ENCODE data around the gene SH3BP5. TPM values are rescaled to one million over a fixed set of nuclear protein-coding genes. Genes with fewer than 3 reads are reported as not detected.

Gene SH3BP5
- total RNA-seq, 2 donors from 2014 or later, result 13.7 to 21.8 TPM

- ATAC-seq (no peak), DNase-seq (no peak)
- WGBS, 2 donors, result 87 to 89% methylated on average over 9 of the region's 9 CpGs
- no peak for TF ChIP-seq CTCF (IDR thresholded peaks at IDR 0.05)
- no peak for TF ChIP-seq POLR2A (IDR thresholded peaks at IDR 0.05)
- Histone ChIP-seq H3K27me3 (no peaks in the 10 kb centered on the region), H3K4me3 (no peak overlapping the region), H3K9me3 (no peaks in the 10 kb centered on the region), H3K4me1 (no peaks in the 10 kb centered on the region), H3K27ac (no peak overlapping the region), H3K36me3 (replicated peaks in 1 of 2; ENCODE audit: insufficient read depth in 1 of 2, low read depth in 2 of 2) (no peaks in the 10 kb centered on the region)
- intact Hi-C loops (cut with DNase I), result no loop called here
Measured at GRCh38 chr3:15281817-15282216, 50.6 kb downstream of the SH3BP5 start.

- Histone ChIP-seq H3K4me1 (no peaks in the 10 kb centered on the region), H3K36me3 (replicated peaks in 1 of 2; ENCODE audit: insufficient read depth in 1 of 2, low read depth in 2 of 2) (no peaks in the 10 kb centered on the region), H3K27me3 (no peaks in the 10 kb centered on the region), H3K4me3 (no peak overlapping the region), H3K27ac (no peak overlapping the region), H3K9me3 (no peaks in the 10 kb centered on the region)
- ATAC-seq, result no peak
- TF ChIP-seq CTCF (IDR thresholded peaks at IDR 0.05) (no peak), POLR2A (IDR thresholded peaks at IDR 0.05) (no peak)
- DNase-seq, result no peak
- WGBS, 2 donors, result 68 to 76% methylated on average over 10 of the region's 10 CpGs
- intact Hi-C loops (cut with DNase I), result no loop called here
Measured at GRCh38 chr3:15280853-15281532, 51.4 kb downstream of the SH3BP5 start.

GRCh38 chr3:15279671-15280402 lies 52.5 kb downstream of the SH3BP5 start:
- Histone ChIP-seq H3K36me3 (replicated peaks in 1 of 2; ENCODE audit: insufficient read depth in 1 of 2, low read depth in 2 of 2) (no peaks in the 10 kb centered on the region), H3K27ac (no peak overlapping the region), H3K4me1 (no peaks in the 10 kb centered on the region), H3K4me3 (no peak overlapping the region), H3K27me3 (no peaks in the 10 kb centered on the region), H3K9me3 (no peaks in the 10 kb centered on the region)
- no peak for TF ChIP-seq CTCF (IDR thresholded peaks at IDR 0.05)
- no peak for TF ChIP-seq POLR2A (IDR thresholded peaks at IDR 0.05)
- 85 to 88% methylated on average over 12 of the region's 12 CpGs for WGBS, 2 donors
- DNase-seq, result no peak
- ATAC-seq, result no peak
- intact Hi-C loops (cut with DNase I), result loop anchor here (10.0 kb wide), 1 partner anchor 55 kb away; the partner anchor contains the start of gene SH3BP5

GRCh38 chr3:15279205-15279604 lies 53.2 kb downstream of the SH3BP5 start:
- WGBS, 2 donors, result 58 to 59% methylated on average over 4 of the region's 4 CpGs
- Histone ChIP-seq H3K9me3 (no peaks in the 10 kb centered on the region), H3K4me3 (no peak overlapping the region), H3K36me3 (replicated peaks in 1 of 2; ENCODE audit: insufficient read depth in 1 of 2, low read depth in 2 of 2) (no peaks in the 10 kb centered on the region), H3K27ac (no peak overlapping the region), H3K4me1 (no peaks in the 10 kb centered on the region), H3K27me3 (no peaks in the 10 kb centered on the region)
- DNase-seq, result no peak
- no peak for ATAC-seq
- TF ChIP-seq CTCF (IDR thresholded peaks at IDR 0.05) (no peak), POLR2A (IDR thresholded peaks at IDR 0.05) (no peak)
- intact Hi-C loops (cut with DNase I), result loop anchor here (10.0 kb wide), 1 partner anchor 56 kb away; the partner anchor contains the start of gene SH3BP5
